Glutamatergic neuron (in vitro differentiated cells): ENCODE data around the gene COQ9. TPM values are rescaled to one million over a fixed set of nuclear protein-coding genes. Genes with fewer than 3 reads are reported as not detected.

Experiments
- DNase-seq: peaks from one replicate; pipeline ENCODE4 v3.0.0; 2022
- H3K27ac Mint-ChIP-seq: one replicate; pipeline ENCODE4 v1.8.0; 2020; ENCODE audit warnings: mild to moderate bottlenecking, mixed read lengths, inconsistent platforms; ENCODE audit not compliant: unreplicated experiment
- H3K27me3 Mint-ChIP-seq: one replicate; pipeline ENCODE4 v1.8.0; 2020; ENCODE audit warnings: mild to moderate bottlenecking, moderate library complexity, mixed read lengths, inconsistent platforms; ENCODE audit not compliant: unreplicated experiment
- H3K36me3 Mint-ChIP-seq: one replicate; pipeline ENCODE4 v1.8.0; 2020; ENCODE audit warnings: mild to moderate bottlenecking, mixed read lengths, inconsistent platforms; ENCODE audit not compliant: unreplicated experiment
- H3K4me1 Mint-ChIP-seq: one replicate; pipeline ENCODE4 v1.8.0; 2020; ENCODE audit warnings: mild to moderate bottlenecking, low read depth, mixed read lengths, inconsistent platforms; ENCODE audit not compliant: unreplicated experiment
- H3K4me3 Mint-ChIP-seq: one replicate; pipeline ENCODE4 v1.8.0; 2020; ENCODE audit warnings: mild to moderate bottlenecking, mixed read lengths, inconsistent platforms; ENCODE audit not compliant: unreplicated experiment
- H3K9me3 Mint-ChIP-seq: one replicate; pipeline ENCODE4 v1.8.0; 2020; ENCODE audit warnings: mild to moderate bottlenecking, moderate library complexity, mixed read lengths, inconsistent platforms; ENCODE audit not compliant: unreplicated experiment
- CTCF ChIP-seq: fragments of 200-600 bp; sonication (generic); IDR thresholded peaks from one replicate; pipeline ENCODE4 v1.5.0; 2021; ENCODE audit not compliant: partially characterized antibody, unreplicated experiment
- total RNA-seq: library from RNA; stranded (reverse); fragmentation: NEBNext Ultra II Directional; extraction: Animal tissue kit (Norgen Biotek cat#: 25700); gene quantifications from one replicate; pipeline ENCODE4 v1.2.1, GENCODE V29; 2021; ENCODE audit not compliant: unreplicated experiment

Gene COQ9
- total RNA-seq, 1 donor from 2014 or later, result 45.1 TPM

DNA sequence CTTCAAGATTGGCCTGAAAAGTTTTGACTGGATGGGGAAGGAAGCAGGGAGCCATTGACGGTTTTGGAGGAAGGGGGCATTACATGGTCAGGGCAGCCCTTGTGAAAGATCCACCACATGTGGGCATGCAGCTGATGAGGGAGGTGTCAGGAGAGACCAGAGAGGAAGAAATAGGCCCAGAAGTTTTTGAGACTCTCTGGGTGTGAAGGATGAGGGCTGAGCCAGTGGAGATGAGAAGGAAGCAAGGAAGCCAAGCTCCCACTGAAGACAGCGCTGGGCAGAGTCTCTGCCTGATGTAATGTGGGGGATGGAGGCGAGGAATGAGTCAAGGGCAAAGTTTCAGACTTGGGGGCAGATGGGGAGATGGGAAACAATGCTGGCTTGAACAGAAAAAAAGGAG lies 42.2 kb upstream of the COQ9 start:
- Mint-ChIP-seq H3K36me3 (peaks cover 7% of the 10 kb centered on the region), H3K9me3 (peaks cover 1% of the 10 kb centered on the region), H3K4me3 (no peak overlapping the region), H3K27me3 (peaks cover 13% of the 10 kb centered on the region), H3K27ac (no peak overlapping the region), H3K4me1 (peaks cover 2% of the 10 kb centered on the region)
- DNase-seq, result no peak
- TF ChIP-seq CTCF, result no peak

DNA sequence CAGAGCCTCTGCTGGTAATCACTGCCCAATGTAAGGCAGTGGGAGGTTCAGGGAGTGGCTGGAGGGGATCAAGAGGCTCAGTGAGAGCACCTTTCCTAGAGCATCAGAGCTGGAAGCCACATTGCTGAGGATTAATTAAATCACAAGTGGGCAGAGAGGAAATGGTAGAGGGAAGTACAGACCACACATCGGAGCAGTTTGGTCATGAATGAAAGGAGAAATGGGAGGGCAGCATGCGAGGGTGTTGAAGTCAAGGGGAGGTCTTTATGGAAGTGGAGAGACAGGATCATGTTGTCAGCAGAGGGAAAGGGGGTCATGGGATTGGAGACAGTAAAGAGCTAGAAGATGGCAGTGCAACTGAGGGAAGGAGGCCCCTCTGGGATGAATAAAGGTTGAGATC lies 40.4 kb upstream of the COQ9 start:
- peaks cover 5% of the 10 kb centered on the region for H3K9me3 Mint-ChIP-seq
- peaks cover 7% of the 10 kb centered on the region for H3K36me3 Mint-ChIP-seq
- peaks cover 13% of the 10 kb centered on the region for H3K27me3 Mint-ChIP-seq
- no peak overlapping the region for H3K27ac Mint-ChIP-seq
- no peak for DNase-seq
- peaks cover 2% of the 10 kb centered on the region for H3K4me1 Mint-ChIP-seq
- TF ChIP-seq CTCF, result no peak
- H3K4me3 Mint-ChIP-seq, result no peak overlapping the region

DNA sequence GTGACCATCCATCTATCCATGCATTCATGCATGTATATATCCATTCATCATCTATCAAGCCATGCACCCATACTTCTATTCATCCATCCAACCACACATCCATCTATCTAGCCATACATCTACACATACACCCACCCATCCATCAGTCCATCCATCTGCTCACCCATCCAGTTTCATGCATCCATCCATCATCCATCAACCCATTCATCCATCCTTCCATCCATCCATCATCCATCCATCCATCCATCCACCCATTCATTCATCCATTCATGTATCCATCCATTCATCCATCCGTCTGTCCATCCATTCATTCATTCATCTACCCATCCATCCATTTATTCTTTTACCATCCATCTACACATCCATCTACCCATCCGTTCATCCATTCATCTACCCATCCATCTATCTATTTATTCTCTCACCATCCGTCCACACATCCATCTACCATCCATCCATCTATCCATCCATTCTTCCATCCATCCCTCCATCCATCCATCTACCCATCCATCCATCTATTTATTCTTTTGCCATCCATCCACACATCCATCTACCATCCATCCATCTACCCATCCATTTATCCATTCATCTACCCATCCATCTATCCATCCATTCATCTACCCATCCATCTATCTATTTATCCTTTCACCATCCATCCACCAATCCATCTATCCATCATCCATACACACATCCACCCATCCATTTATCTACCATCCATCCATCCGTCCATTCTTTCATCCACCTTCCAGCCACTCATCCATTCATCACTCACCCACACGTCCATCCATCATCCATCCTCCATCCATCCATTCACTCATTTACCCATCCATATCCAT lies 39.5 kb upstream of the COQ9 start:
- TF ChIP-seq CTCF, result no peak

GRCh38 chr16:57409065-57409464 lies 38.2 kb upstream of the COQ9 start:
- no peak overlapping the region for H3K27ac Mint-ChIP-seq
- H3K4me3 Mint-ChIP-seq, result no peak overlapping the region
- peaks cover 7% of the 10 kb centered on the region for H3K36me3 Mint-ChIP-seq
- no peak for DNase-seq
- peaks cover 13% of the 10 kb centered on the region for H3K27me3 Mint-ChIP-seq
- H3K9me3 Mint-ChIP-seq, result peaks cover 5% of the 10 kb centered on the region
- H3K4me1 Mint-ChIP-seq, result no peaks in the 10 kb centered on the region
- no peak for TF ChIP-seq CTCF

More for the DNA sequence above, 39.5 kb upstream of the COQ9 start:
- Mint-ChIP-seq H3K9me3 (peaks cover 5% of the 10 kb centered on the region), H3K27ac (no peak overlapping the region), H3K27me3 (peaks cover 13% of the 10 kb centered on the region), H3K36me3 (peaks cover 7% of the 10 kb centered on the region), H3K4me3 (no peak overlapping the region), H3K4me1 (no peaks in the 10 kb centered on the region)
- DNase-seq, result no peak

- Mint-ChIP-seq H3K27me3 (peaks cover 8% of the 10 kb centered on the region), H3K27ac (no peak overlapping the region), H3K36me3 (peaks cover 7% of the 10 kb centered on the region), H3K9me3 (peaks cover 5% of the 10 kb centered on the region), H3K4me3 (no peak overlapping the region), H3K4me1 (no peaks in the 10 kb centered on the region)
- TF ChIP-seq CTCF, result no peak
- DNase-seq, result no peak
Measured at GRCh38 chr16:57409870-57410587, 37.2 kb upstream of the COQ9 start.
